GM10847 (cell line): ENCODE data around the gene TMPRSS15.

Experiments used
- POLR2A ChIP-seq: IDR thresholded peaks from 2 replicates; pipeline ENCODE4 v1.6.1; 2011; ENCODE audit not compliant: insufficient read length; ENCODE audit errors: extremely low read depth

The TMPRSS15 gene

DNA sequence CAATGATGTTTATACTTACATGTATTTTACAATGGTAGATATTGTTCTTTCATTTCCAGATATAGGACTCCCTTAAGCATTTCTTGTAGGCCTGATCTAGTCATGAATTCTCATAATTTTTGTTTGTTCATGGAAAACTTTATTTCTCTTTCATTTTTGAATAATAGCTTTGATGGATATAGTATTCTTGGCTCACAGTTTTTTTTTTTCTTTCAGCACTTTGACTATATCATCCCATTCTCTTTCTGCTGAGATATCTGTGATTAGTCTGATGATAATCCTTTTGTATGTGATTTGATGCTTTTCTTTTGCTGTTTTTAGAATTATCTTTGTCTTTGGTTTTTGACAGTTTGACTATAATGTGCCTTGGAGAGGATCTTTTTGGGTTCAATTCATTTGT lies 183.1 kb downstream of the TMPRSS15 start:
- no peak for TF ChIP-seq POLR2A
